Activated T-cell treated with anti-CD3 and anti-CD28 coated beads for 4 hours (primary cell): Measurements from ENCODE around the gene LTBP2.
"Not testable (repeated sequence)": the region's sequence is repeated elsewhere in the genome, so short reads cannot be mapped to it uniquely, and the experiment has no call there.

ENCODE experiments used
- DNase-seq: peaks from one replicate; pipeline ENCODE4 v3.0.0-alpha.2; 2020

The LTBP2 gene

GRCh38 chr14:74547331-74547927, 64.6 kb downstream of the LTBP2 start:
- no peak for DNase-seq

DNA sequence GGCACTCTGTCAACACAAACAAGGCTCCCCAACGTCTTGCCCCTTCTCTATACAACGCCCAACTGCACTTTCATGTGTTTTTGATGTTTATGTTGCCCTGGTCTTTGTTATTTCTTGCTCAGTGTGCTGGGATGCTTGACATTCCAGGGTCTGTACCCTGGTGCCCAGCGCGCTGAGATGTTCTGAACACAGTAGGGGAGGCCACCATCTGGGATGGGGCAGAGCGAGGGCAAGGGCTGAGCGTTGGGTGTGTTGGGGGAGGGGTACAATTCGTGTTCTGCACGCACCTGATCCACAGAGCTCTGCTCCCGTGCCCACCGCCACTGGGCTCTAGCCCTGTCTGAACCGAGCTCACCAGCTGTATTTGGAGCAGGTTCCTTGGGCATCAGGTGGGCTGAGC, 65.6 kb downstream of the LTBP2 start:
- DNase-seq = no peak

DNA sequence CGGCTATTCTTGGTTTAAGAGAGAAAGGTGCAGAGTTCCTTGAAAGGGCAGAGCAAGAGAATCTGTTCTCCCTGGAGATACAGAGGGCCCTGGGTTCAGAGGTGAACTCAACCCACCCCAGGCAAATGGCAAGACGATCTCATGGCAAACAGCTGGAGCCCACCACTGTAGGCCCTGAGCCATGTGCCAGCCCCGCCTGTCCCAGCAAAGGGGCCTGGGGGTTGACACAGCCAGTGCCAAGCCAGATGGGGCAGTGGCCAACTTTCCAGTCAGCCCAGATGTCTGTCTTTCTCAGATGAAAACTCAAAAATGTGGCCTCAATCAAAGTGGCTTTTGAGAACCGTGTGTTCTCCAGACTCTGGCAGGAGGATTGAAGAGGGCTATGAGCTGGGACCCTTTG, 66.7 kb downstream of the LTBP2 start:
- DNase-seq = no peak

- no peak for DNase-seq
Observed at GRCh38 chr14:74543771-74544438, 68.1 kb downstream of the LTBP2 start.

DNA sequence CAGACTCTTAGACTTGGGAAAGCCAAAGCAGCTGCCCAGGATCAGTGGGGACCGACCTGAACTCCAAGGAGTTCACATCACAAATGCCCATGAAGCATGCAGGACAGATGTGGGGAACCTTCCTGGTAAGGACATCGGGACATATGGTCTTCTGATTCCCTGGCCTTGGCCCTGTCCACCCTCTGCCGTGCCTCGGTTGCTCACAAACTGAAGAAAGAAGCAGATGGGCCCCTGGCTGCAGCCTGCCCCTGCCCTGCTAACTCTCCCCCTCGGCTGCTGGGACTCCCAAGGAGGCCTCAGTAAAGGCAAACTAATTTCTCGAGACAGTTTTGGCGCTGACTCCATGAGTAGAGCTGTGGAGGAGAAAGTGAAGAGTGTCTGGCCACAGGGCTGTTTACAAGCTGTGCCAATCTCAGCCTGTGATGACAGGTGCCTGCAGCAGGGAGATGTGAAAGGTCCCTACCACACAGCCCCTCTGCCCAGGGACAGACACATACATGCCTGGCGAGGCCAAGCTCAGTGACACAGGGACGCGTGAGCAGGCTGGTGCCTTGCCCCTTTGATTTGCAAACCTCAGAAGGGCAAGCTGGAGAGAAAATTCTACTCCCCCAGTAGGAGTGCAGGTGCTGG, 69.9 kb downstream of the LTBP2 start:
- no peak for DNase-seq

DNA sequence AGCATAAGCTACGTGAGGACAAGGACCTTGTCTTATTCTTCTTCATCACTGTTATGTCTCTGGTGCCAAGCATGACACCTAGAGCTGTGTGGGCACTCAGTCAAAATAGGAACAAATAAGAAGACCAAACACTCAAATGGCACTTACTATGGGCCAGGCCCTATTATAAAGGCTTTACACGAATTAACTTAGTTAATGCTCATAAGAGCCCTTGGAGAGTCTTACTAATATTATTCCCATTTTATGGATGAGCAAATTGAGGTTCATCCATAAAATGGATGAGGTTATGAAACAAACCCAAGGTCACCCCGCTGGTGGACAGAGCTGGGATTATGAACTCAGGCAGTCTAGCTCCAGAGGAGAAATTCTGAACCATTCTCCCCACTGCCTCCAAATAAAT, 70.8 kb downstream of the LTBP2 start:
- no peak for DNase-seq

- DNase-seq = no peak
Observed at GRCh38 chr14:74539503-74539902, 72.5 kb downstream of the LTBP2 start.

DNA sequence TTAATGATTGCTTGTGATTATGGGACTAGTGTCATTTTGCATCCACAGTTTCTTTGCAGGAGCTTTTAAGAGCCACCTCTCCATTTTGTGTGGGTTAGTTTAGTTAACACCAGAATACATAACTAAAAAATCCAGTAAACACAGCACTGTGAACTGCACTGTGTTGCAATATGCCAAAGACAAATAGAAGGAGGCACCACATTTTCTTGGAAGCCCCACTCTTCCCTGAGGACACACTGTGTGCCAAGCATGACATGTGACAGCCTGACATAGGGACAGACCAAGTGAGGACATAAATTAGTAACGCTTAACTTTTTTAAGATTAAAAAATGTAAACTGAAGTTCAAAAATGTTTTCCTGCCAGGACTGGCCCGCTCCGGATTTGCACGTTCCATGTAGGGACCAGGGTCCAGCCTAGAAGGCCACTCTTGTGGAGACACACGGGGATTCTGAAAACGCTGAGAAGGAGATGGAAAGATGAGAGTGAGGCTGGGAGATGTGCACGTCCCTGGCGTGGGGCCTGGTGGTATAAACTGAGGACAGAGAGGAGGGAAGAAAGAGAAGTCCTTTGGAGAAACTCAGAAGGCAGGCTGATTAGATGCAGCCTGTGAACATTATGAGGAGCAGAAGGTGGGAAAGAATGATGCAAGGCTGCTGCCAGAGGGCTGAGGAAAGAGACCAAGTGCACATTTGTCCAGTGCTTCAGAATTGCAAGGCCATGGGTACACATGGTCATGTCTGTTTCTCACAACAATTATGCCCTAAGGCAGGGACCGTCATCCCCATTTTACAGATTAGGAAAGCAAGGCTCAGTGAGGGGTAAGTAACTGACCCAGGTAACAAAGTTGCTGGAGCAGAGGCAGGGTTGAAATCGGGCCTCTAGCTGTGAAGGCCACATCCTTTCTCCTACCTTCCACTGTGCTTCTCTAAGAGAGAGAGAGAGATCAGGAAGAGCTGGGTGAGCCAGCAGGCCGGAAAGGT, 73.3 kb downstream of the LTBP2 start:
- no peak for DNase-seq

GRCh38 chr14:74536336-74536735, 75.7 kb downstream of the LTBP2 start:
- DNase-seq = not testable (repeated sequence)

- DNase-seq = no peak
Observed at GRCh38 chr14:74535756-74536325, 76.2 kb downstream of the LTBP2 start.

DNA sequence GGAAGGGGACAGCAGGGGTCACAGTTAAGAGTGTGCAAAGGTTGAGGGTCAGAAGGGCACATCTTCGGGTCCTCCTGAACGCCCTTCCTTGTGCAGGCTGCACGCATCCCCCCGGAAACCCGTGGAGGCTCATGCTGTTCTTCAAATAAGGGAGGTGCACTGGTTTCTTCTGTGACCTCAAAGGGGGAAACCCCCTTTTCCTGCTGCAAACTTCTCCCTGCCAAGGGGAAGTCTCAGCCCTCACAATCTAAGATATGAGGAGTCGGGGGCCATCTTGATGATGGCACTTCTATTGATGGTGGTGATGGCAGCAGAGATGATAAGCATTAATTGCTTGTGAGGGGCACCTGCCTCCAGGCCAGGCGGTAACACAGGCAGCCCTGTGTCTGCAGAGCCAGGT, 78.5 kb downstream of the LTBP2 start:
- no peak for DNase-seq

DNA sequence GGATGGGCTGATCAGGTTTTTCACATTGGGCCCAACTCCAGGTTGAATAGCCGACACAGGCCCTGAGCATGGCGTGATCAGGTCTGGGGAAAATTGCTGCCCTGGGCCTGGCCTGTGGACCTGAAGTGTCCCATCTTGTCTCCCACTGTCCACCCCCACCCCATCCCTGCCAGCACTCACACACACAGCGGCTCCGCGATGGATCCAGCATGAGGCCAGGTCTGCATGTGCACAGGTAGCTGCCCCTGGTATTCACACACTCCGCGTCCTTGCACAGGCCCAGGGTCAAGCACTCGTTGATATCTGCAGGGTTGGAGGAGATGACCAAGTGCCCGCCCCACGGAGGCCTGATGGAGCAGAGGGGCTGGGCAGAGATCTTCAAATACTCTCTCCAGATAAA, 79.8 kb downstream of the LTBP2 start:
- no peak for DNase-seq

DNA sequence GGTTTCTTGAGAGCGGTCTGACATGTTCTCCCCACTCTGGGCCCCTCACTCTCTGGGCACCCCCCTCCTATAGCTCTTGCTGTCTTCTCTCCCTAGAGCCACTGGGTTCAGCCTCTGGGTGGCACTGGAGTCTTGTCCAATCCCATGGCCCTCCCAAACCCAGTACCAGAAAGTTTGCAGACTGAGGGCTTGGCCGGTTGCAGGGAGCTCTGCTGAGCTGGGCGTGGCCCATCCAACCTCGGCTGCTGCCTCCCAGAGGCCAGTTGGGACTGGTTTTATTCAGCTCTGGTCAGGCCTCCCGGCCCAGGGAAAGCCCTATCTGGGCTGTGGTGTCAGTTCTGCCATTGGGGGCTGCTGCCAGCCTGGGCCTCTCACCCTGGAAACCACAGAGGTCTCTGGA, 80.6 kb downstream of the LTBP2 start:
- DNase-seq = no peak

DNA sequence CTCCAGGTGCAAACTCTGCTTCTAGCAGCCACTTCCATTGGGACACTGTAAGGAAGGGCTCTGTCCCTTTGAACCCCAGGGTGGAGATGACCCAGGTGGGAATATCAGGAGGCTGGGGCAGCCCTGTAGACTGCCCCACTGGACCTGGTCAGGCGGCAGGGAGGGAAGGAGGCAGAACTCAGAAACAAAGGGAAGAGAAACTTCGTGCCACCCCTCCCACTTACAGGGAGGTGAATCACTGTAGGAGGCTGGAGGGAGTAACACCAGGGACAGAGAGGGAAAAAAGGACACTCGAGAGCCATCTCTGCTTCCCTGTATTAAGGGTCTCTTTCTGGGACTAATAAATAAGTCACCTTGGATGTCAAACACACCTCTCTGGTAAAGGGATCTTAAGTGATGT, 81.0 kb downstream of the LTBP2 start:
- DNase-seq = no peak

DNA sequence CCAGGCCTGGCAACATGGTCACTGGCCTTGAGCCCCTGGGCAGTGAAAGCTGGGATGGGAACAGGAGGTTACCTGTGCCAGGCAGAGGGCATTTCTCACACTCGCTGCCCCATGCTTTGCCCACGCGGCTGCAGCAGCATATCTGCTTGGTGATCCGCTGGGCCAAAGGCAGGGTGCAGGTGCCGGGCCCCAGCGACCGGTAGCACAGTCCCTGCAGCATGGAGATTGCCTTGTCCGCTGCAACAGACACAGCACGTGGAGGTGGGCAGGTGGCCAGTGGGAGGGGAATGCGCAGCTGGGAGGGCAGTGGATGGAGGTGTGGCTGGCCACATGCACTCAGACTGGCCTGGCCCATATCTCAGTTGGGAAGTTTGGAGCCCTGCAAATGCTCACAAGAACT, 83.2 kb downstream of the LTBP2 start:
- DNase-seq = no peak

- DNase-seq = no peak
Observed at GRCh38 chr14:74528406-74528805, 83.6 kb downstream of the LTBP2 start.

GRCh38 chr14:74527736-74528280, 84.2 kb downstream of the LTBP2 start:
- no peak for DNase-seq

GRCh38 chr14:74526854-74527585, 85.0 kb downstream of the LTBP2 start:
- DNase-seq = no peak

- no peak for DNase-seq
Observed at GRCh38 chr14:74525361-74525851, 86.6 kb downstream of the LTBP2 start.

- no peak for DNase-seq
Observed at GRCh38 chr14:74524812-74525135, 87.3 kb downstream of the LTBP2 start.

DNA sequence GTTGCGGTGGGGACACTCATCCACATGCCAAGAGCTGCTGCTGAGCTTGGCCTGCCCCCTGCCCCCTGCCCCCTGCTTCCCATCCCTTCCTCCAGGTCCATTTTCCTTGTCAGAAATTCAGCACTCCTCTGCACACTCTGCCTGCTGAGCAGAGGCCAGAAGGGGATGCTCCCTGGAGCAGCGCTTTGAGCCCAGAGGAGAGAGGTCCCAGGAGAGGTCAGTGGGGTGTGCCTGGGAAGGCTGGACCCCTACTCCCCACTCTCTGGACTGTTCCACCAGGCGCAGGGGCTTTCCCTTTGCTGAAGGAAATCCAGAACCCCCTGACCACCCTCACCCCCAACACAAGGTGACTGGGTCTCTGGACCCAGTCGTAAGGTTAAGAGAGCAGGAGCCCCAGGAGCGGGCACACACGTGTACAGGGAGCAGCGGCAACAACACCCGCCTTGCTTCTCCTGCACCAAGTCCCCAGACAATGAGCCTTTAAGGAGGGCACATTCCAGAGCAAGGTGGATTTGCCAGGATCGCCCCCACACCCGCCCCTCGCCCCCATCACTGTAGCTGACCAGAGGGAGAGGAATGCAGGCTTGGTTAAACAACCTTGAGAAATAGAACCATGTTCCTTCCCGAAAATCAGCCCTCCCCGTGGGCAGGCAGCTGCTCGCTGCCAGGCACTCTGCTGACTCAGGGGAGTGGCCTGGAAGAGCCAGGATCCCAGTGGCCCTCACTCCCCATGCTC, 87.8 kb downstream of the LTBP2 start:
- no peak for DNase-seq
